ENCODE data around the gene RGS12.

The RGS12 gene

DNA sequence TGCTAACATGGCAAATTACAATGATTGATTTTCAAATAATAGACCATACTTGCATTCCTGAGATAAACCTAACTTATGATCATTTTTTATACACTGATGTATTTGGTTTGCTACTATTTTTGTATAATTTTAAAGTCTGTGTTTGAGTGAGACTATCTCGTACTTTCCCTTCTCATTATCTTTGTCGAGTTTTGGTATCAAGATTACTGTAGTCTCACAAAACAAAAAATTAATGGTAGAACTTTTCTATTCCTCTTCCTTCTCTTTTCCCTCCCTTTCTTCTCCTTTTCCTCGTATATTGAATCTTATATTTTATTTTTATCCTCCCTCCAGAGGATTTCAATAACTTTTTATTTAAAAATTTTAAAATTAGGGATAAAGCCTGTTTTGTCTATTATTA is 41.5 kb downstream of the RGS12 start:
- DNase-seq = no peak

DNA sequence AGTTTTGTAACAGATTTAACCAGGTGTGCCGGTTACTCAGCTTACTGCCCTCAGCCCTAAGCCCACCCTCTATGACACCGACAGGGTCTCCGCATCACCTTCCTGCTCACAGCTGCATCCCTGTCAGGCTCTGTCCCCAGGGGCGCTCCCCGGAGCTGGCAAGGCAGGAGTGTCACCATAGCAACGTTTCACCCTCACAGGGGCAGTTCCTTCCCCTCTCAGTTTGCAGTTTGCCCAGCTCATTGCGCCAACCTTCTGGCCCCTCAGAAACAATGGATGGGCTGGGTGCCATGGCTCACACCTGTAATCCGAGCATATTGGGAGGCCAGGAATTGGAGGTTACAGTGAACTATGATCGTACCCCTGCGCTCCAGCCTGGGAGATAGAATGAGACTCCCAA is 42.6 kb downstream of the RGS12 start:
- no peak for DNase-seq

DNA sequence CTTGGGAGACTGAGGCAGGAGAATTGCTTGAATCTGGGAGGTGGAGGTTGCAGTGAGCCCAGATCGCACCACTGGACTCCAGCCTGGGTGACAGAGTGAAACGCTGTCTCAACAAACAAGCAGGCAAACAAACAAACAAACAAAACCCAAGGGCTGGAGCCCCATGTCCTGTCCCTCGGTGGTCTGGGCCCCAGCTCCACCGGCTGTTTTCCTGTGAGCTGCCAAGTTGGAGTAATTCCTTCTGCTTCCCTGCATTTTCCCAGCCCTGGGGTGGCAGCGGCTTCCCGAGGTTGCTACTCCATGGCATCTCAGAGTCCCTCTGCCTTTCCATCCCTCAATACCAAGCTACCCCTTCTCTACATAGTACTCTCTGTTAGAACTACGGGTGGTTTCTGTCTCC is 43.2 kb downstream of the RGS12 start:
- DNase-seq = no peak

DNA sequence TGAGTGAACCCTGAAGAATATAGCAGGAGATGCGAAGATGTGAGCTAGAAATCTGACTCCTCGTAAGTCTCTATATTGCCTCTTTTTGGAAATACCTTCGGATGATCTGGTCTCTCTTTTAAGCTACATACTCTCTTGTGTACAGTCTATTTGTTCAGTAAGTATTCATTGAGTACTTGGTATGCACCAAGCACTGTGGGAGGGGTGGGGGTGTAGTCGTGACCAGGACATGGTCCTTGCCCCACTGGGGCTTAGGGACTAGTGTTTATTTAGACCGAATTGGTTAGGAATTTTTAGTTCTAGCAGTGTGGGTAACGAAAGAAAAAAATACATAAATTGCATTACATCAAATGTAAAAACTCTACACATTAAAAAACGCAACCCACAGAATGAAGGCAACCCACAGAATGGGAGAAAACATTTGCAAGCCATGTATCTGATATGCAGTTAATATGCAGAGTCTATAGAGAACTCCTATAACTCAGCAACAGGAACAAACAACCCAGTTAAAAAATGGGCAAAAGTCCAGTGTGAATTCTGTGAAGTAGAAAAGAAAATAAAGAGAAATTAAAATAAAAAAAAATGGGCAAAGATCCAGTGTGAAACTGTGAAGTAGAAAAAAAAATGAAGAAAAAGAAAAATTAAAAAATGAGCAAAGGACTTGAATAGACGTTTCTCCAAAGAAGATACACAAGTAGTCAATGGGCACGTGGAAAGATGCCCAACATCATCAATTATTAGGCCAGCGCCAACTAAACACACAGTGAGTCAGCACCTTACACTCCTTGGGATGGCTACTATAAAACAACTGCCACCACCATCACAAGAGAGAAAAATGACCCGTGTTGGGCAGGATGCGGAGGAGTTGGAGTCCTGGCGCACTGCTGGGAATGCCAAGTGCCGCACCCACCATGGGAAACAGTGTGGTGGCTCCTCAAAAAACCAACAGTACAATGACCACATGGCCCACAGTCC is 43.8 kb downstream of the RGS12 start:
- no peak for DNase-seq

DNA sequence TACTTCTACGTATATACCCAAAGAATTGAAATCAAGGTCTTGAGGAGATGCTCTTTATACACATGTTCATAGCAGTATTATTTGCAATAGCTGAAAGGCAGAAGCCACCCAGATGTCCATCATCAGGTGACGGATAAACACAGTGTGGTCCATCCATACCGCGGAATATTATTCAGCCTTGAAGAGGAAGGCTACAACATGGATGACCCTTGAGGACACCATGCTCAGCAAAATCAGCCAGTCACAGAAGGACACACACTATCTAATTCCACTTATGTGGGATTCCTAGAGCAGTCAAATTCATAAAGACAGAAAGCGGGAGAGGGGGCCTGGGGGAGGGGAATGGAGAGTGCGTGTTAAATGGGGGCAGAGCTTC is 44.5 kb downstream of the RGS12 start:
- no peak for DNase-seq

DNA sequence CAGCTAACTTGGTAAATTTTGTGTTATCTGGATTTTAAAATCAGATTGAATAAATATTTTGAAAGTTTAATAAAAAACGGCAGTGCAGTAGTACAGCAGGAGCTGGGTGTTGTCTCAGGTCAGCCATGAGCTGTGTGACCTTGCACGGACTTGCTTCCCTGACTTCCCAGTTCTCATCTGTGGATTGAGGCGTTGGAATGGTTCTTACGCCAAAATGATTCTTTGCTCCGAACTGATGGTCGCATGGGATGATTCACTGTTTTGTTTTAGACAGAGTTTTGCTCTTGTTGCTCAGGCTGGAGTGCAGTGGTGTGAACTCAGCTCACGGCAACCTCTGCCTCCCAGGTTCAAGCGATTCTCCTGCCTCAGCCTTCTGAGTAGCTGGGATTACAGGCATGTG is 45.0 kb downstream of the RGS12 start:
- DNase-seq = no peak

DNA sequence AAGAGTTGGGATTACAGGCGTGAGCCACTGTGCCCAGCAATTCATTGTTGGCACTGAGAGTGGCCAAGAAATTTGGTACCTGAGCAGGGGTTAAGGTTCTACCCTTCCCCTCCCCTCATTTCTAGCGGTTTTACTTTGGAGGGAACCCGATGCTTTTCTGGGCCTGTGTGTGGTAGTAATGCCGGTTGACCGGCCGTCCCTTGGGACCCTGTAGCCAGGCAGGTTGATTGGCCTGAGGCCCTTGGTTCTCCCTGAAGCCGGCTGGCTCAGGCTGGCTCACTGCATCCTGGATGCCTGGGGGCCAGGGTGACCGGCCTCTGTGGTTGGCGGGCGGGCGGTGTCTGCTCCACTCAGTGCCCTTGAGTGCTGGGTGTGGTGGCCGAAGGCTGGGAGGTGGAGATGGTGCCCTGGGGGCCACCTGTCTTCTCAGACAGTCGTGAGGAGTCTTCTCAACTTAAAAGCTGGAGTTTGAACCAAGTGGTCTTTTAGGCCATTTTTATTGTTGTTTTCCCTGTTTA is 45.6 kb downstream of the RGS12 start:
- DNase-seq = no peak

DNA sequence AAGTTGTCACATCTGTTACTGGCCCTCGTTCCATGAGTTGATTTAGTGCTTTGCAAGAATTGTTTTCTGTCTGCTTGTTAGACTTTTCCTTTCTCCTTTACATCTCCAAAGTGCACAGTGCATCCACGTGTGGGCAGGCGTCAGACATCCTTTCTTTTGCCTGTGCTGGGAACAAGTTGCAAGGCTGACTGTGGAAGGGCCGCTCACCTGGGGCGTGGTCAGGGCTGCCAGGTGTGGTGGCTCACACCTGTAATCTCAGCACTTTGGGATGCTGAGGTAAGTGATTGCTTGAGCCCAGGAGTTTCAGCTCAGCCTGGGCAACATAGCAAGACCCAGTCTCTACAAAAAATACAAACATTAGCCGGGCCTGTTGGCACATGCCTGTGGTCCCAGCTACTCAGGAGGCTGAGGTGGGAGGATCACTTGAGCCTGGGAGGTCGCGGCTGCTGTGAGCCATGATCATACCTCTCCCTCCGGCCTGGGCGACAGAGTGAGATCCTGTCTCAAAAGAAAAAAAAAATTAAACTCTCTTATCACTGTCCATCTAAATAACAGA is 46.2 kb downstream of the RGS12 start:
- DNase-seq = no peak

DNA sequence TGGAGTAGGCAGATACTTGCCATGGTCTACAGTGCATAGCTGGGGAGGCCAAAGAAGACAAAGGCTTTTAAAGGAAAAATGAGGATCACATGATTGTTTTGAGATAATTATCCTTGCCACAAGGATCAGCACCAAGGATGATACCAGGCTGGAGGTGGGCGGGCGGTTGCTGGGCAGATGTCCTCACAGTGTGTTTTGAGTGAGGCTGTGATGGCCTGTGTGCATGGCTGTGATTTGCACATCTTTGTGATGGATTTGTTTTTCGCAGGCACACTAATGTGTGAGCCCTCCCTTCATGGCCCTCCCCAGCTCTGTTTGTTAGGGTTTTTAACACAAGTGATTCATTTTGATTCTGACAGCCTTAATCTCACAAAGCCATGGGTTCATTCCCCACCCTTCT is 46.8 kb downstream of the RGS12 start:
- no peak for DNase-seq

DNA sequence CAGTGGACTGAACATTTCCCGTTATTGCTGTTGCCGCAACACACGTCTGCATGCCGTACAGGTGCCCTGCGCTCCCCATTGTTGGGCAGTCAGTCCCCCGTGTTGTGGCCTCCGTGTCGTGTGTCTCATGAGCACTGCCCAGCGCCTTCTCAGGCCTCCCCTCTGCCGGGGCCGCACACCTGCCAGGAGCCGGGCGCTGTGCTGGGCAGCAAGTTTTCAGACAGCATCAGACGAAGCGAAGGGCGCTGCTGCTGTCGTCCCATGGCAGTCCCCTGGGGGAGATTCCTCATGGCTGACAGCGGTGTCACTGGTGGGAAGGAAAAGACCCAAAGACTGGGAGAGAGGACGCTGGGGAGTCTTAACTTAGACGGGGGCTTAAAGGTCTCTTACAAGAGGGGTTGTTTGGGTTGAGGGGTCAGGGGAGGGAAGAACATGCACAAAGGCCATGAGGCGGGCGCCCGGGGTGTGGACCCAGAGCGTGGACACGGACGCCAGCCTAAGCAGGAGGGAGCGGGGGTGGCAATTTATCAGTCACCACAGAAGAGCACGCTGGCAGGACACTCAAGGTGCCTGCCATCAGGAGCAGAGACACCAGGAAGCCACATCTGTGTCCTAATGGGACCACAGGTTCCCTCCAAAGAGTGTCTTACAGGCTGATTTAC is 47.3 kb downstream of the RGS12 start:
- no peak for DNase-seq

DNA sequence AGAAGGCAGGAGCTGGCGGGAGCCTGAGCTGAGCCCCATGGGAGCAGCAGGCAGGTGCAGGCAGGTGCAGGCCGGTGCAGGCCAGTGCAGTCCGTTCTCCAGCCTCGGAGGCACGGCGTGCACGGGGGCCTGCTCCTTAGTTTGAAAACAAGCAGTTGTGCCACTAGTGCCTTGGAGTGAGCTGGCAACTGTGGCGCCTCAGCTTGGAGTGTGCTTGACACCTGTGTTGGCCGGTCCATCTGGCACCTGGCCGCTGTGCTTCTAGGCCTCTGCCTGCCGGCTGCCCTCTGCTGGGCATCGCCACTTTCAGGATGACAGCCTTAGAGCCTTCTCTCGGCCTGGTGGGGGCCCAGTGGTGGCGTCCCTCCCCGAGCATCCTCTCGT is 47.9 kb downstream of the RGS12 start:
- no peak for DNase-seq

DNA sequence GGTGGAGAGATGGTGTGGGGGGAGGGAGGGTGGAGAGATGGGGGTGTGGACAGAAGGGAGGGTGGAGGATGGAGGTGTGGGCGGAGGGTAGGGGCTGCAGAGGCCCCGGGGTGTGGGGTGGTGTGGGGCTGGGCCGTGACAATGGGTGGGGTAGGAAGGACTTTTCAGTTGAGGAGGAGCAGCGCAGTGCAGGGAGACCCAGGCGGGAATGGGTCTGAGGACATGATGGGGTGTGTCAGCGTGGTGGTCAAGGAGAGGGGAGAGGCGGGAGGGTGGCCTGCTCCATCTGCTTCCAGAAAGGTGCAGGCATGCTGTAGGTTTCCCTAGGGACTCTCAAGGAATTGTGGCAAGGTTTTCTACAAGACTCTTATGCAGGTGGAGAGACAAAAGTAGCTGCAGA is 48.9 kb downstream of the RGS12 start:
- DNase-seq = no peak

DNA sequence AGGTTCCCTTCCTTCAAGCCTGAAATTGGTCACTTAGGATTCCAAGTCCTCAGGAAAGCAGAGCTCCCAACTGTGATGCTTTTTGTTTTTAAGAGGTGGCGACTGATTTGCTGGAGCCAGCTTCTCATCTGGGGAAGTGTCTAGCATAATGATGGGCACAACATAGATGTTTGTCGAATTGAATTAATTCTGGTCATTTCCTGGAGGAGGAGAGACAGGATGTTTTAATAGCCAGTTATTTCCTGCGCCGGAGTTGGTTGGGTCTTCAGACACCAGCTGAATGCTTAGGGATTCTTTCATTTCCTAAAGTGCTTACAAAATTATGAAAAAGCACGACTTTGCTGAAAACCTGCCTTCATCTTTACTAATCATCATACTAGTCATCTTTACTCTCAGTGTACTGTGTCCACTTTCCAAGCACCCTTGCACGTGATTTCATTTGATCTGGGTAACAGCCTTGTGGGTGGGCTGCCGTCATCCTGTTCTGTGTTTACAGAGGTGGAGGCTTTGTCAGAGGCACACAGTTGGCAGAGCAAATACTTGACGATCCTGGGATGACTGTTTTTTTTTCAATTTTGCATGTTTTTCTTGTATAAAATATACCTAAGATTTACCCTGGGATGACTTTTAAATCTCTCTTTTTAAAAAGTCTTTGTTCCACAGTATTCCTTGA is 49.5 kb downstream of the RGS12 start:
- no peak for DNase-seq

Data from GDM1 (cell line).